ENCODE results near the gene IMPDH2.
A peak's percentile ranks its signal among the peaks of the same experiment; 100 is the strongest.

Gene IMPDH2

GRCh38 chr3:49025005-49025792, 4.0 kb downstream of the IMPDH2 start:
- peak overlapping the region; percentile 72 for H3K4me3 Mint-ChIP-seq
- H3K4me1 Mint-ChIP-seq: peaks cover 61% of the 10 kb centered on the region
- peaks cover 24% of the 10 kb centered on the region for H3K36me3 Mint-ChIP-seq
- peak overlapping the region; percentile 89 for H3K27ac Mint-ChIP-seq
- no peaks in the 10 kb centered on the region for H3K27me3 Mint-ChIP-seq
- H3K9me3 Mint-ChIP-seq: no peaks in the 10 kb centered on the region

DNA sequence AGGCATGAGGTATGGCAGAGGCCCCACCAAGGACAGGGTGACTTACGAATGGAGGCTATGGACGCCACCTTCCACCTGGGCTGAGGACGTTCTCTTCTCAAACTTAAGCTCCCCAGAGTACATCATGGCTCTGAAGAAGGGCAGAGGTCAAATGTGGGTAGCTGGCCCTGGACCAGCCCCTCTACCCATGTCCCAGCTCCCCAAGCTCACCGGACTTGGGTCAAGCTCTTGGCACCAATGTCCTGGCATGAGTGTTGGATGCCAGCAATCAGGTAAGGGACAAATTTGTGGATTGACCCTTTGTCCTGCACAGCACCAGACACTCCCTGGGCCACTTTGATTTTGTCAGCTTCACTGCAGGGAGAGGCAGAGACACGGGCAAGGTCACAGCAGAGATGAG, 4.7 kb downstream of the IMPDH2 start:
- peaks cover 24% of the 10 kb centered on the region for H3K36me3 Mint-ChIP-seq
- peaks cover 65% of the 10 kb centered on the region for H3K4me1 Mint-ChIP-seq
- no peaks in the 10 kb centered on the region for H3K27me3 Mint-ChIP-seq
- H3K9me3 Mint-ChIP-seq: no peaks in the 10 kb centered on the region
- no peak overlapping the region for H3K4me3 Mint-ChIP-seq
- no peak overlapping the region for H3K27ac Mint-ChIP-seq

GRCh38 chr3:49023775-49024174, 5.4 kb downstream of the IMPDH2 start:
- Mint-ChIP-seq H3K36me3 (peaks cover 22% of the 10 kb centered on the region), H3K27me3 (no peaks in the 10 kb centered on the region), H3K27ac (no peak overlapping the region), H3K4me3 (peak overlapping the region; percentile 95), H3K4me1 (peaks cover 62% of the 10 kb centered on the region), H3K9me3 (no peaks in the 10 kb centered on the region)

DNA sequence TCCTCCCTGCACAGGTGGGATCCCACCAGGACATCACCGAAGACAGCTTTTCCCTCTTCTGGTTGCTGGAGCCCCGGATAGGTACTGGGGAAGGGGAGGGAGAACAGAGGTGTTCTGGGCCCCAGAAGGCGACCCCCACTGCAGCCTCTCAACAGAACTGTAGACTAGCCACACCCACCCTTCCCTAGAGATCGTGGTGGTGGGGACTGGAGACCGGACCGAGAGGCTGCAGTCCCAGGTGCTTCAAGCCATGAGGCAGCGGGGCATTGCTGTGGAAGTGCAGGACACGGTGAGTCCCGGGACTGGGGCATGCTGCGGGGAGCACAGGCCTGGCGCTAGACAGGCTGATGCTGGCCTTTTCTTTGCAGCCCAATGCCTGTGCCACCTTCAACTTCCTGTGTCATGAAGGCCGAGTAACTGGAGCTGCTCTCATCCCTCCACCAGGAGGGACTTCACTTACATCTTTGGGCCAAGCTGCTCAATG, 6.5 kb downstream of the IMPDH2 start:
- no peaks in the 10 kb centered on the region for H3K27me3 Mint-ChIP-seq
- peak overlapping the region; percentile 95 for H3K4me3 Mint-ChIP-seq
- H3K36me3 Mint-ChIP-seq: peaks cover 16% of the 10 kb centered on the region
- H3K9me3 Mint-ChIP-seq: no peaks in the 10 kb centered on the region
- peaks cover 54% of the 10 kb centered on the region for H3K4me1 Mint-ChIP-seq
- H3K27ac Mint-ChIP-seq: peak overlapping the region; percentile 93

- Mint-ChIP-seq H3K27me3 (no peaks in the 10 kb centered on the region), H3K4me3 (peak within 1 kb of the TSS; percentile 99), H3K36me3 (peaks cover 13% of the 10 kb centered on the region), H3K4me1 (peaks cover 55% of the 10 kb centered on the region), H3K27ac (peak within 1 kb of the TSS; percentile 99), H3K9me3 (no peaks in the 10 kb centered on the region)
These were observed 7.1 kb downstream of the IMPDH2 start, which contains the start of gene NDUFAF3 for GRCh38 chr3:49021813-49022687. Gene NDUFAF3 (plus strand): TSS chr3:49022121. CDS start chr3:49022145, 24 bp downstream.

- H3K4me3 Mint-ChIP-seq: peak overlapping the region; percentile 99
- H3K27me3 Mint-ChIP-seq: no peaks in the 10 kb centered on the region
- peaks cover 10% of the 10 kb centered on the region for H3K36me3 Mint-ChIP-seq
- H3K4me1 Mint-ChIP-seq: peaks cover 51% of the 10 kb centered on the region
- H3K9me3 Mint-ChIP-seq: no peaks in the 10 kb centered on the region
- H3K27ac Mint-ChIP-seq: peak overlapping the region; percentile 99
These were observed 7.9 kb downstream of the IMPDH2 start for GRCh38 chr3:49021213-49021812.

DNA sequence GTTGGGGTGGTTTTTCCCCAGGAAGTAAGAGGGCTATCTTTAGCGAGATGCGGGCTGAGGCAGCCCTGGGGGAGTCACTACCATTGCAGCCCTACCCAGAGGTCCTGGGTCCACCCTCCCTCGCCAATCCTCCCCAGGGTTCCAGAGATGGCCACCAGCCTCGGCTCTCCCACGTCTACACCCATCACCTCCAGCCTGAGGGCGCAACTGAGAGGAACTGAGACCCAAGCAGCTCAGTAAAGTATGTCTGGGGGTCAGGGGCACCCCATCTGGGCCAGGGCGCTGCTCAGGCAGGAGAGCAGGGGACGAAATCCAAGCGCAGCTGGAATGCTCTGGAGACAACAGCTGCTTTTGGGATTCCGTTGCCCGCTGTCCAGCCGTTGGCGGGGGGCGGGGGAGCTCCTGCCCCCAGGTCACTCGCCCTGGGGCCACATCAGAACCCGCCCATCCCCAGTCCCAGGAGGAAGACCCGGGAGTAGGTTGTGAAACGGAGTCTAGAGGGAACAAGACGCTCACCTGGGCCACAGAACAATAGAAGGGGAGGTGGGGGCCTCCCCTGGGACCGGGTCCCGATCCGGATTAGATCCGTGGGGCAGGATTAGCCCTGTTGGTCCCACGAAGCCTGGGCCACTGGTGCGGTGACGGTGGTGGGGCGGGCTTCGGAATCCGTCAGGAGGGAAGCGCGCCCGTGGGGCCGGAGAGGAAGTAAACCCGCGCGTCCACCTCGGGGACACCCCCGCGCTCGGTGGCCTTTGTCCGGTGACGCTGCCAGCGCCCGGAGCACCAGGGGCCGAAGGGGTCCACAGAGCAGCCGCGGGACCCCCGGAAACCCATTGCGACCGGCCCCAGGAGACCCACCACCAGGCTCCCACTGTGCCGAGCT, 8.6 kb downstream of the IMPDH2 start:
- Mint-ChIP-seq H3K4me1 (peaks cover 48% of the 10 kb centered on the region), H3K27me3 (no peaks in the 10 kb centered on the region), H3K27ac (peak overlapping the region; percentile 77), H3K4me3 (peak overlapping the region; percentile 99), H3K9me3 (no peaks in the 10 kb centered on the region), H3K36me3 (peaks cover 6% of the 10 kb centered on the region)

- Mint-ChIP-seq H3K27me3 (no peaks in the 10 kb centered on the region), H3K4me1 (peaks cover 42% of the 10 kb centered on the region), H3K4me3 (peak overlapping the region; percentile 99), H3K27ac (peak overlapping the region; percentile 77), H3K36me3 (peaks cover 4% of the 10 kb centered on the region), H3K9me3 (no peaks in the 10 kb centered on the region)
These were observed 9.3 kb downstream of the IMPDH2 start for GRCh38 chr3:49019941-49020329.

- peak overlapping the region; percentile 43 for H3K27ac Mint-ChIP-seq
- H3K4me1 Mint-ChIP-seq: peaks cover 32% of the 10 kb centered on the region
- peaks cover 4% of the 10 kb centered on the region for H3K36me3 Mint-ChIP-seq
- peak overlapping the region; percentile 99 for H3K4me3 Mint-ChIP-seq
- no peaks in the 10 kb centered on the region for H3K9me3 Mint-ChIP-seq
- H3K27me3 Mint-ChIP-seq: no peaks in the 10 kb centered on the region
These were observed 10.5 kb downstream of the IMPDH2 start for GRCh38 chr3:49018707-49019006.

- Mint-ChIP-seq H3K36me3 (peaks cover 4% of the 10 kb centered on the region), H3K4me1 (peaks cover 29% of the 10 kb centered on the region), H3K4me3 (peak within 1 kb of the TSS; percentile 99)
These were observed 11.1 kb downstream of the IMPDH2 start, which contains the start of gene DALRD3 for GRCh38 chr3:49017971-49018706. Gene DALRD3 (minus strand): TSS chr3:49018580. CDS start chr3:49018564, 16 bp downstream.

DNA sequence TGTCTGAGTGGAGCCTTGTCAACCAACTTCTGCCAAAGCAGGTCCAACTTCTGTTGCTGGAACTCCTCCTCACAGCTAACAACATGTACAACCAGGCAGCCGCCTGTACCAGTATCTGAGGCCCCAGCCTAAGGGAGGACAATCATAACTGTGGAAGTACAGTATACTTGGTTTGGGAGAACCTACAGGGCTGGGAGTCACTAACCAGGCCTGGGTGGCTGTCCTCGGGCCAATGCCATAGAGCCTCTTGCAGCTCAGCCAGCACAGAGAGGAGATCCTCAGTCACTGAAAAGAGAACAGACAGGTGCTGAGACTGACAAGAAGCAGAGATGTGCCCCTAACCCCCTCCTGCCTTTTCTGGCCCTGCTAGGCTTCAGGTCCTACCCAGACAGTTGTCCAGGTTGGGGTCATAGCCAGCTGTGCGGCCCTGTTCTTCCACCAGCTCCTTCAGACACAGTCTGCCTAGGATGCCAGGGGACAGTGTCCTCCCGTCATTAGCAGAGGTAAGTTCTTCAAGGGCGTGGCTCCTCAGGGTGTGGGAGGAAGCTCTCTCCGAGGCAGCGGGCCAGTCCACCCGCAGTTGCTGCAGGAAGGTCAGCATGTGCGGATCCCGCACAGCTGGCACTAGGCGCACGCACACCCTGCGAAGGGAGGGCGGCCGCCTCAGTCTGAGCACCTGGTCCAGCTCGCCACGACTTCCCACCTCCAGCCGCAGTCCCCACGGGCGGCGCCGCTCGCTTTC, 11.8 kb downstream of the IMPDH2 start:
- Mint-ChIP-seq H3K9me3 (no peaks in the 10 kb centered on the region), H3K36me3 (peaks cover 1% of the 10 kb centered on the region), H3K4me1 (peaks cover 27% of the 10 kb centered on the region), H3K4me3 (peak overlapping the region; percentile 99), H3K27ac (peak overlapping the region; percentile 59), H3K27me3 (no peaks in the 10 kb centered on the region)

More at GRCh38 chr3:49017971-49018706, 11.1 kb downstream of the IMPDH2 start, which contains the start of gene DALRD3:
- H3K9me3 Mint-ChIP-seq: no peaks in the 10 kb centered on the region
- H3K27ac Mint-ChIP-seq: peak within 1 kb of the TSS; percentile 59
- H3K27me3 Mint-ChIP-seq: no peaks in the 10 kb centered on the region

DNA sequence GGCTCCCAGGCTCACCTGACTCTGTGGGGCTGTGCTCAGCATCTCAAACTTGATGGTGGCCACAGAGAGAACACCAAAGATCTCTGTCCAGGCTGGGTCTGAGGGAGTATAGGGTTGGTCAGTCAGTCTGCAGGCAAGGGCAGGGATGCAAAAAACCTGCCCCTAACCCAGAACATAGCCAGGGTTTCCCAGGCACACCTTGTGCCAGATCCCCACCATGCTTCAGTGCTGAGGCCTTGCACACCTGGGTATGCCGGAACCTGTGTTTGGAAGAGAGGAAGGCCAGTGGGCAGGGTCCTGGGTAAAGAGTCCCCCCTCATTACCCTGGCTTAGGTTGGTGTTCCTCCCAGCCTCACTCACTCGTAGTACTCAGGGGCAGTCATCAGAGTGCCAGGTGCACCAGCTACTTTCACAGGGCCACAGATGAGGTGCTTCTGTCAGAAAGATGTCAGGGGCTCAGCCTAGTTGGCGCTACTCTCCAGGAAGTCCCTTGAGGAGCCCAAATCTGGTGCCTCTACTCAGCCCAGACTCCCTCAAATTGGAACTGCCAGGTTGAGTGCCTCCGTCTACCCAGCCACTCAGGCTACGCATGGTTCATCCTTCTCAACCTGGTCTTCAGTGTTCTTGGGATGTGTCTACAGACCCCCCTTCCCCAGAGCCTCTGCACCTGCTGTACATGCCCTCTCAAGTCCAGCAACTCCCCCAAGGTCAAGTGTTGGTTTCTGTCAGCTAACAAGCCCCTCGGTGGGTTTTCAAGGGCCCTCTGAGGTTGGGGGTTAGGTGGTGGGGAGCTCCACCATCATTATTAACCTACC, 12.6 kb downstream of the IMPDH2 start:
- Mint-ChIP-seq H3K36me3 (peaks cover 1% of the 10 kb centered on the region), H3K27ac (no peak overlapping the region), H3K4me3 (peak overlapping the region; percentile 99), H3K4me1 (peaks cover 27% of the 10 kb centered on the region), H3K27me3 (no peaks in the 10 kb centered on the region), H3K9me3 (no peaks in the 10 kb centered on the region)

- Mint-ChIP-seq H3K4me3 (peak overlapping the region; percentile 39), H3K36me3 (no peaks in the 10 kb centered on the region)
These were observed 13.4 kb downstream of the IMPDH2 start for GRCh38 chr3:49015765-49016164.

More at GRCh38 chr3:49015765-49016164, 13.4 kb downstream of the IMPDH2 start:
- peaks cover 23% of the 10 kb centered on the region for H3K4me1 Mint-ChIP-seq
- H3K27me3 Mint-ChIP-seq: no peaks in the 10 kb centered on the region
- no peak overlapping the region for H3K27ac Mint-ChIP-seq
- no peaks in the 10 kb centered on the region for H3K9me3 Mint-ChIP-seq

Measured in activated naive CD4-positive, alpha-beta T cell treated with anti-CD3 and anti-CD28 coated beads, Interleukin-2, amount 50 U/mL, for 24 hours (primary cell).